Erythroblast (primary cell): ENCODE results near the gene KRTAP10-12.

Experiments
- GATA1 ChIP-seq: IDR thresholded peaks from 2 replicates; pipeline ENCODE4 v1.6.1; 2011; ENCODE audit warnings: low read depth, mild to moderate bottlenecking, control low read depth, low read length, moderate library complexity
- POLR2A ChIP-seq: IDR thresholded peaks from 2 replicates; pipeline ENCODE4 v1.6.1; 2011; ENCODE audit warnings: mild to moderate bottlenecking, low read length

GRCh38 chr21:44667612-44668011, 29.4 kb upstream of the KRTAP10-12 start:
- TF ChIP-seq POLR2A (no peak), GATA1 (no peak)
